Peyer's patch (tissue), 4 donors: ENCODE data around the gene CD247. TPM values are rescaled to one million over a fixed set of nuclear protein-coding genes. Genes with fewer than 3 reads are reported as not detected.
A peak's percentile ranks its signal among the peaks of the same experiment; 100 is the strongest.

Experiments
- DNase-seq, 3 donors: peaks; one replicate each; pipeline ENCODE4 v3.0.0-alpha.2; 2017 to 2019
- H3K27ac ChIP-seq, 4 donors: fragments of 200-600 bp; sonication (generic); one replicate each; pipeline ENCODE4 v1.5.1; 2016 to 2019
- H3K27me3 ChIP-seq, 2 donors: fragments of 200-600 bp; sonication (generic); one replicate each; pipeline ENCODE4 v1.5.1; 2019
- H3K36me3 ChIP-seq, 3 donors: fragments of 200-600 bp; sonication (generic); one replicate each; pipeline ENCODE4 v1.5.1; 2016 to 2019
- H3K4me1 ChIP-seq, 4 donors: fragments of 200-600 bp; sonication (generic); one replicate each; pipeline ENCODE4 v1.5.1; 2016 to 2019
- H3K4me3 ChIP-seq, 4 donors: fragments of 200-600 bp; sonication (generic); 1 replicate in 3 of 4; 2 replicates in 1 of 4; pipeline ENCODE4 v1.5.1; 2016 to 2019; ENCODE audit warnings: mild to moderate bottlenecking in 1 of 4
- H3K9me3 ChIP-seq, 4 donors: fragments of 200-600 bp; sonication (generic); one replicate each; pipeline ENCODE4 v1.5.1; 2016 to 2019; ENCODE audit warnings: mild to moderate bottlenecking in 1 of 4
- CTCF ChIP-seq, 6 experiments: fragments of 450-650 bp in 4 of 6; fragments of 200-600 bp in 2 of 6; sonication (generic) in 1 of 6; IDR thresholded peaks; one replicate each; pipeline ENCODE4 v1.5.1; 2017 to 2019; ENCODE audit warnings: antibody characterized with exemption in 6 of 6, mild to moderate bottlenecking in 3 of 6, moderate library complexity in 1 of 6
- POLR2A ChIP-seq, 2 donors: fragments of 450-650 bp; IDR thresholded peaks; one replicate each; pipeline ENCODE4 v1.5.1; 2017; ENCODE audit warnings: antibody characterized with exemption in 2 of 2, mild to moderate bottlenecking in 2 of 2, moderate library complexity in 2 of 2
- total RNA-seq, 4 donors: library from RNA; depleted of rRNA; stranded (reverse); fragments of >200 nt; gene quantifications; one replicate each; pipeline ENCODE4 v1.1.0, GENCODE V29; 2016

The CD247 gene
- total RNA-seq, 4 donors from 2014 or later, result 1.9 to 7.4 (median 3.9) TPM; not detected in 1

GRCh38 chr1:167442854-167443565 is 75.3 kb downstream of the CD247 start:
- no peaks in the 10 kb centered on the region for H3K36me3 ChIP-seq

GRCh38 chr1:167442142-167442848 is 76.0 kb downstream of the CD247 start:
- peak; percentile 91 to 96 (median 94) for DNase-seq
- H3K4me3 ChIP-seq, result no peak overlapping the region
- no peak for TF ChIP-seq POLR2A (IDR thresholded peaks at IDR 0.05)
- TF ChIP-seq CTCF (IDR thresholded peaks at IDR 0.05), result peak; percentile 49 to 90 (median 82)
- no peaks in the 10 kb centered on the region for H3K9me3 ChIP-seq
- no peaks in the 10 kb centered on the region for H3K36me3 ChIP-seq
- H3K27me3 ChIP-seq, result no peaks in the 10 kb centered on the region
- peaks cover 0 to 6% (median 3%) of the 10 kb centered on the region in 4 donors for H3K4me1 ChIP-seq
- no peak overlapping the region for H3K27ac ChIP-seq

More at GRCh38 chr1:167442854-167443565, 75.3 kb downstream of the CD247 start:
- TF ChIP-seq POLR2A (IDR thresholded peaks at IDR 0.05), result no peak
- no peak for TF ChIP-seq CTCF (IDR thresholded peaks at IDR 0.05)
- Histone ChIP-seq H3K9me3 (no peaks in the 10 kb centered on the region), H3K4me1 (peaks cover 0 to 6% (median 3%) of the 10 kb centered on the region in 4 donors), H3K4me3 (no peak overlapping the region), H3K27me3 (no peaks in the 10 kb centered on the region), H3K27ac (no peak overlapping the region)
- peak in 1 of 3 donors; percentile 10 for DNase-seq

- Histone ChIP-seq H3K4me3 (no peak overlapping the region), H3K27me3 (no peaks in the 10 kb centered on the region), H3K9me3 (no peaks in the 10 kb centered on the region), H3K4me1 (peaks cover 0 to 6% (median 3%) of the 10 kb centered on the region in 4 donors), H3K27ac (no peak overlapping the region), H3K36me3 (no peaks in the 10 kb centered on the region)
- TF ChIP-seq CTCF (IDR thresholded peaks at IDR 0.05), result no peak
- TF ChIP-seq POLR2A (IDR thresholded peaks at IDR 0.05), result no peak
- no peak for DNase-seq
Measured at GRCh38 chr1:167441222-167441621, 77.1 kb downstream of the CD247 start.

GRCh38 chr1:167440776-167441175 is 77.6 kb downstream of the CD247 start:
- no peaks in the 10 kb centered on the region for H3K9me3 ChIP-seq
- no peak overlapping the region for H3K4me3 ChIP-seq
- DNase-seq, result peak in 1 of 3 donors; percentile 11
- H3K27me3 ChIP-seq, result no peaks in the 10 kb centered on the region
- H3K27ac ChIP-seq, result no peak overlapping the region
- H3K36me3 ChIP-seq, result no peaks in the 10 kb centered on the region
- peaks cover 0 to 6% (median 3%) of the 10 kb centered on the region in 4 donors for H3K4me1 ChIP-seq
- TF ChIP-seq CTCF (IDR thresholded peaks at IDR 0.05) (no peak), POLR2A (IDR thresholded peaks at IDR 0.05) (no peak)

- no peaks in the 10 kb centered on the region for H3K9me3 ChIP-seq
- H3K4me1 ChIP-seq, result peaks cover 0 to 6% (median 3%) of the 10 kb centered on the region in 4 donors
- no peak overlapping the region for H3K4me3 ChIP-seq
- TF ChIP-seq POLR2A (IDR thresholded peaks at IDR 0.05) (no peak), CTCF (IDR thresholded peaks at IDR 0.05) (no peak)
- no peaks in the 10 kb centered on the region for H3K27me3 ChIP-seq
- no peak overlapping the region for H3K27ac ChIP-seq
- no peak for DNase-seq
- no peaks in the 10 kb centered on the region for H3K36me3 ChIP-seq
Measured at GRCh38 chr1:167440345-167440744, 78.0 kb downstream of the CD247 start.
